ENCODE data around the gene ANO2.
"Not testable (repeated sequence)": the region's sequence is repeated elsewhere in the genome, so short reads cannot be mapped to it uniquely, and the experiment has no call there.

ANO2 gene

GRCh38 chr12:5718073-5718472, 227.0 kb downstream of the ANO2 start:
- no peak for DNase-seq

GRCh38 chr12:5716976-5717375, 228.1 kb downstream of the ANO2 start:
- no peak for DNase-seq

- no peak for DNase-seq
These were observed 228.9 kb downstream of the ANO2 start for GRCh38 chr12:5716201-5716600.

- no peak for DNase-seq
These were observed 230.0 kb downstream of the ANO2 start for GRCh38 chr12:5715021-5715420.

DNA sequence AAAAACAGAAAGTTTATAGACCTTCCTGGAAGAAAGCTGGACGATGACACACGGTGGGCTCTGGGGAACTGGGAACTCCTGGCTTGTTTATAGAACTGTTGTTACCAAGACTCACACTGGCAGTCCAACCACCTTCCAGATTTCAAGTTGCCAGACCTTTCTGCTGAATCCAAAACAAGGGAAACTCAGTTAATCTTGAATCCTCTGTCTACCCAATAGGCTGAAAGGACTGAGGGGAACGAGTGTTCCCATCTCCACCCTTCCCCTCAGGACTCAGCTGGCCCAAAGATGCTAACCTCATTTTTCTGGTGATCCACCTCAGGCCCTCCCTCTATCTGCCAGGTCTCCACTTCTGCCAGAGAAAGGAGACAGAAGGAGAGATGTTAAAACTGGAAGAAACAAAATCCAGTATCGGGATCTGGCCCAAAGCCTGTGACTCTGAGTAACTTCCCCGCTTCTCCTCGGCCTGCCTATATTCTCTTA, 231.4 kb downstream of the ANO2 start:
- no peak for DNase-seq

DNA sequence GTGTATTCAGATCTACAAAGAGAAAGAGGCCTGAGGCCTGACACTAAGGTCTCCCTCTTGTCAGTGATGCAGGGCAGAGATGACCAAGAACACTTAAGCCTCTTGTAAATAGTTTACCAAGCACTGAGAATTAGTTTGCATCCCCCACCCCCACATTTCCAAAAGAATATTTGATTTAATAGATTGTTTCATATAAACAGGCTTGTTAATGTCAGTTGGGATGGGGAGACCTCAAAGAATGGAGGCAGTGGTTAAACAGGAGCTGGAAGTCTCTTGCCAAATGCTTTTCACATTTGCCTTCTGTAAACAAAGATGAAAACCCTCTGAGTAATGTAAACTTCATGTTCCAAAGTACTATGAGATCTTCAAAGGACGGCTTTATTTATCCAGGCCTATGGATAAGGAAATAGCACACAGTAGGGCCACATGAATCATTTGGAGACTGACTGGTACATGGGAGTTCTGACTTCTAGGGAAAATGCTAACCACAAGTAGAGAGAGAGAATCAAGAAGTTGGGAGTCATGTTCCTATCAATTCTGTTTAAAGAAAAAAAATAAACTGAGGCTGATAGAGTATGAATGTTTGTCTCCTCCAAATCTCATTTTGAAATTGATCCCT, 234.7 kb downstream of the ANO2 start:
- DNase-seq = no peak

DNA sequence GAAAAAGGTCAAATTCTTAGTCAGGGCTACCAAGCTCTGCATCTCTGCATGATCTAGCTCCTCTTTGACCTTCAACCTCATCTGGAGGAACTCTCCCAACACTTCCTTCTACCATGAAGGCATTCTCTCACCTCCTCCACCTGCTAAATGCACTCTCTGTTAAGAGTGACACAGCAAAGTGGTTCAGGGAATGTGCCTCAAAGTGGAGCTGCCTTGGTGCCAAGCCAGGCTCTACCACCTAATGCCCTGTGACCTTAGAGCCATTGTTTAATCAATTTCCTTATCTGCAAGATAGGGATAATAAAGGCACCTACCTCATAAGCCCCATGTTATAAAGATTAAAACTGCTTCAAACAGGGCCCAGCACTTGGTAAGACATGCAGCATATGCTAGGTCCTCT, 236.7 kb downstream of the ANO2 start:
- DNase-seq = no peak

- DNase-seq = no peak
These were observed 238.8 kb downstream of the ANO2 start for GRCh38 chr12:5706247-5706646.

- DNase-seq = no peak
These were observed 239.3 kb downstream of the ANO2 start for GRCh38 chr12:5705791-5706190.

- peak in 1 of 3 experiments; percentile 64 for DNase-seq
These were observed 250.2 kb downstream of the ANO2 start for GRCh38 chr12:5694759-5695409.

DNA sequence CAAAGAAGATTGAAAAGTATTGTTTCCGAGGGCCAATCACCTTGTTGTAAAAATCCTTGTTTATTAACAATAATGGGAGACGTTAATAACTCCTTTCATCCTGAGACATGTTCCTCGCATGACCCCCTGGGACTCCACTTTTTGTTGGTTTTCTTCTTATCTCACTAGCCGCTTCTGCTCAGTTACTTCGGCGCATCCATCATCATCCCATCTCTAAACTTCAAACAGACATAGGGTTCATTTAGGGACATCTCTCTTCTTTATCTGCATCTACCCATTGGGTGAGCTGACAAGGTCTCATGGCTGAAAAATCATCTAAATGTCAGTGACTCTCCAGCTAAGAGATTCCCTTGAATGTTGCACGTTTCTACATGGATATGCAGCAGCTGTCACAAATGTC, 252.2 kb downstream of the ANO2 start:
- DNase-seq = no peak

DNA sequence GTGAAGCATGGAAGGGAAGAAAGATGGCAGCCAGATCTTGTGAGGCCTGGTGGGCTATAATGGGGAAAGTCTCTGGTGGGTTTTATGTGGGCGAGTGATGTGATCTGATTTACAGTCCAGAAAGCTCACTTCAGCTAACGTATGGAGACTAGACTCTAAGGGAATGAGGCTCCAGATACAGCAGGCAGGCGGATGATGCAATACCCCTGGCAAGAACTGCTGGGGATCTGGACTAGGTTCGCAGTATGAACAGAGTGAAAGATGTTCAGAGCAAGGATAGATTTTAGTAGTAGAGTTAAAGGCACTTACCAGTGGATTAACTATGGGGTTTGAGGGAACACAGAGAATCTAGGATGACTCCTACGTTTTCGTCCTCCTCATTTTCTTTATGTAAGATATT, 253.1 kb downstream of the ANO2 start:
- DNase-seq = no peak

- no peak for DNase-seq
These were observed 254.8 kb downstream of the ANO2 start for GRCh38 chr12:5690240-5690639.

- DNase-seq = no peak
These were observed 255.3 kb downstream of the ANO2 start for GRCh38 chr12:5689773-5690172.

DNA sequence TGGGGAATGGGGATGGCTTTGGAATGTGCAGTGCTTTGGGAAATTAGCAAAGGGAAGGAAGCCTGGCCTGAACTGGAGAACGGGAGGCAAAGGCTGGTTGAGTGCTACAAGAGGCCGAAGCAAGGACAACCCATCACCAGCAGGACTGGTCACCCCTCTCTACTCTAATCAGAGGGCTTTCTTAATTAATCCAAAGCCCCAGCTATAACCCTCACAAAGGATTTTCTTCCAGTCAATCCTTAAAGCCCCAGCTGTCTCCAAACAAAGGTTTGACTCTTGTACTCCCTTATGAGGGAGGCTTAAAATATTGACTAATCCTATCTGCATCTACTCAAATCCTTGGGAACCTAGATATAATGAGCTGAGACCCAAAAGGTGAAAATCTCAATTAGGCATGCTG, 256.8 kb downstream of the ANO2 start:
- DNase-seq = no peak

DNA sequence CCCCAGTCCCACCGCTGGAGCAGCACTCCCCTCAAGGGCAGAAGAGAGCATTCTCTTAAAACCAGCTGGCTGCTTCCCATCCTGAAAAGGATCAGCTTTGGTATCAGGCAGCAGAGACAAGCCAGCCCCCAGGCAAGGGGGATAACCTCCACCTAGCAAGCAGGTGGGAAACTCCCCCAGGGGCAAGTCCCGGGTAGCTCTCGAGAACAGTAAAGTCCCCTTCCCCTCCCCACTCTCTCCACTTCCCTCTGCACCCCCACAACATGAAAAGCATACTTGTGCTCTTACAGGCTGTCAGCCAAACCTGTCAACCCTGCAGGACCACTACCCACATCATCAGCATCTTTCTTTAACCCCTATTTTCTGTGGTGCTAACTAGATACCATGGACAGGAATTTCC, 259.1 kb downstream of the ANO2 start:
- DNase-seq = no peak

DNA sequence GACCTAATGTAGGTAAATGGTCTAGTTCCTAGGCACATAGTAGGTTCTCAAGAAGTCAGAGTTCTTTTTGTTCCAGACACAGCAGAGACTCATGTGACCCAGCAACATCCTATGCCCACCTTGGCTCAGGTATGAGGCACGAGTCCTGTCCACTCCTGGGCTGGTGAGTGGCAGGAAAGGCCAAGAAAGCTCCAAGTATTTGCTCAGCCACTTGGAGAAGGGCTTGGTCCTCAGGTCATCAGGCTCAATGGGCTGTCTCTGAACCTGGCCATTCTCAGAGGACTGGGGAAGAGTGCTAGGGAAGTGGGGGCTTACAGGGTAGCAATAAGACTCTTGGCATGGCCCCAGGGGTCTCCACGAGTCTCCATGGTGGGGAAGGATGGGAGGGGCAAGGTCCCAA, 260.1 kb downstream of the ANO2 start:
- DNase-seq = no peak

DNA sequence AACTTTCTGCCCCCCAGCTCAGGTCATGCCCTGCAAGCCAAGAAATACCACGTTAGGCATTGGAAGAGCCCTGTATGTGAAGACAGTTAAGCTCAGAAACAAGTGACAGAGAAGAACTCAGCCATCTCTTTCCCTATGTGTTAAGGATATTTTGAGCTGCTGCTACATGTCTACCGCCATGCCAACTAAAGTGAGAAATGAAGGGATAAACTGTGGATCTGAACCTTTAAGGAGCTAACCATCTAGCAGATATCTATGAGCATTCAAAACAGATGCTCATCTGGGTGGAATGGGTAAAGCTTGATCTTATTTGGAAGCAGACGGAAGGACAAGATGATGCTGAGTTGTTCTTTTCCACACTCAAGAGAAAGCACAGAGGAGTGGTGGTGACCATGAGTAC, 262.5 kb downstream of the ANO2 start:
- DNase-seq = no peak

DNA sequence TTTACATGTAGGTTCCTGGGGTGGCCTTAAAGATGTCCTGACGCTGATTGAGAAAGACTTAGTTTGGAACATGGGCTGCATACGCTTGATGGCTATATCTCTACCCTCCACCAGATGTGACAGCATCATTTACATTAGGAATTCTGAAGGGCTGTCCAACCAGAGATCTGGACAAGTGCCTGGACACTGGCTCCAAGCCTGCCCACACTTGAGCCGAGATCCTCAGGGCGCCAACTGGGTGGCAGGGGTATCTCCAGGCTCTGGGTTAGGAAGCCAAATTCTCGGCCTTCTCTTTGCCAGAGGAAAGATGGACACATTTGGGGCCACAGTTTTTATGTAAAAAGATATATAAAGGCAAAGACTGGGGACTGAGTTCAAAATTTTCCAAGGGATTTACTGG, 266.9 kb downstream of the ANO2 start:
- DNase-seq = no peak

DNA sequence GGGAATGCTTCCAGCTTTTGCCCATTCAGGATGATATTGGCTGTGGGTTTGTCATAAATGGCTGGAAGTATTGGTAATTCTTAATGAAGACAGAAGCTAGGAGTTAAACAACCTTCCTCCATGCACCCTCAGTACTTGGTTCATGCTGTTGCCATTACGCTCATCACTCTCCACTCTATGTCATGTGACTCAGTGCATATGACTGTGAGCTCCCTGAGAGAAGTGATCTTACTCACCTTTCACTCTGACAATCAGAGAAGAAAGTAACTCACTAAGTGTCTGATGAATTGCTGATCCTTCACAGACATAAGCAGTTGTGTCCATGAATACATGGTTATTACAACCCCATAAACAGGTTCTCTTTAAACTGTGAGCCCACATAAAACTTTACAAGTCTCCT, 275.4 kb downstream of the ANO2 start:
- DNase-seq = not testable (repeated sequence)

GRCh38 chr12:5665615-5666014, 279.4 kb downstream of the ANO2 start:
- no peak for DNase-seq

- no peak for DNase-seq
These were observed 283.2 kb downstream of the ANO2 start for GRCh38 chr12:5661811-5662210.

DNA sequence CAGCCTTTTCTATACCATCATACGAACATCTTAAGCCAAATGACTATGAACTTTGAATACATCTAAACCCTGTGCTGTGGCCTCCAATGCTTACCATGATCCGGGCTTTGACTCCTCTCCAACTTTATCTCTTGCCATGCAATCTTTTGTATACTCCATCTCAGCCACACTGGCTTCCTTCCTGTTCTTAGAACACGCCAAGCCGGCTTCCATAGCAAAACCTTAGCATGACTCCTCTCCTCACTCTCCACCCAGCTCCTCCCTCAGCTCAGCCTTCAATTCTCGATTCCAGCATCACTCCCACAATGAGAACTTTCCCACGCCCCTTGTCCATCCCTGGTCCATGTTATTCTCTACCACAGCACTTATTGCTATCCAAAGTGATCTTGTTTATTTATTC, 284.8 kb downstream of the ANO2 start:
- DNase-seq = no peak

GRCh38 chr12:5658339-5658941, 286.6 kb downstream of the ANO2 start:
- DNase-seq = not testable (repeated sequence)

- no peak for DNase-seq
These were observed 288.2 kb downstream of the ANO2 start for GRCh38 chr12:5656836-5657235.
